DMS 273 (cell line): Measurements from ENCODE around the gene MZB1.
"Not testable (repeated sequence)": the region's sequence is repeated elsewhere in the genome, so short reads cannot be mapped to it uniquely, and the experiment has no call there.

Experiments
- DNase-seq: peaks from one replicate; lab custom pipeline; 2025; ENCODE audit not compliant: unreplicated experiment; lab: John Stamatoyannopoulos, UW

The MZB1 gene

GRCh38 chr5:139378101-139378825 lies 11.4 kb downstream of the MZB1 start:
- no peak for DNase-seq

- DNase-seq: no peak
Observed at GRCh38 chr5:139377226-139377625, 12.5 kb downstream of the MZB1 start.

GRCh38 chr5:139376364-139376763 lies 13.3 kb downstream of the MZB1 start:
- DNase-seq: no peak

GRCh38 chr5:139374909-139375308 lies 14.8 kb downstream of the MZB1 start:
- DNase-seq: no peak

GRCh38 chr5:139371482-139372435 lies 18.0 kb downstream of the MZB1 start:
- DNase-seq: no peak

GRCh38 chr5:139369181-139369580 lies 20.5 kb downstream of the MZB1 start:
- DNase-seq: no peak

GRCh38 chr5:139368613-139369012 lies 21.1 kb downstream of the MZB1 start:
- DNase-seq: peak; percentile 46

GRCh38 chr5:139364466-139364865 lies 25.2 kb downstream of the MZB1 start:
- no peak for DNase-seq

GRCh38 chr5:139363937-139364336 lies 25.8 kb downstream of the MZB1 start:
- no peak for DNase-seq

- DNase-seq: no peak
Observed at GRCh38 chr5:139361835-139362429, 27.8 kb downstream of the MZB1 start.

- DNase-seq: no peak
Observed at GRCh38 chr5:139360384-139360783, 29.3 kb downstream of the MZB1 start.

GRCh38 chr5:139358064-139358463 lies 31.6 kb downstream of the MZB1 start:
- DNase-seq: no peak

GRCh38 chr5:139355900-139356299 lies 33.8 kb downstream of the MZB1 start:
- not testable (repeated sequence) for DNase-seq

GRCh38 chr5:139354186-139354585 lies 35.5 kb downstream of the MZB1 start:
- no peak for DNase-seq

- DNase-seq: not testable (repeated sequence)
Observed at GRCh38 chr5:139347863-139348262, 41.9 kb downstream of the MZB1 start.

GRCh38 chr5:139345442-139345841 lies 44.3 kb downstream of the MZB1 start:
- DNase-seq: not testable (repeated sequence)

GRCh38 chr5:139344177-139344576 lies 45.5 kb downstream of the MZB1 start:
- DNase-seq: no peak

- no peak for DNase-seq
Observed at GRCh38 chr5:139343476-139343875, 46.2 kb downstream of the MZB1 start.

GRCh38 chr5:139342423-139342723 lies 47.3 kb downstream of the MZB1 start:
- no peak for DNase-seq

GRCh38 chr5:139341689-139342422 lies 47.9 kb downstream of the MZB1 start, which contains the start of gene PAIP2:
TSS of gene PAIP2 (plus strand) at chr5:139341854. CDS start at chr5:139363785, 21,931 bp downstream.
- DNase-seq: peak; percentile 99

- no peak for DNase-seq
Observed at GRCh38 chr5:139341187-139341688, 48.5 kb downstream of the MZB1 start.
